Right hindlimb (tissue), 1 donor: ENCODE measurements around the gene CX3CL1.
A peak's percentile ranks its signal among the peaks of the same experiment; 100 is the strongest.
"Not testable (repeated sequence)": the region's sequence is repeated elsewhere in the genome, so short reads cannot be mapped to it uniquely, and the experiment has no call there.

ENCODE experiments used
- DNase-seq: peaks from one replicate; pipeline ENCODE4 v3.0.0-alpha.2; 2018

The CX3CL1 gene

GRCh38 chr16:57383276-57384247, 11.3 kb downstream of the CX3CL1 start:
- peak; percentile 44 for DNase-seq

GRCh38 chr16:57384248-57385070, 12.2 kb downstream of the CX3CL1 start:
- DNase-seq, result no peak

- DNase-seq, result no peak
These were observed 12.8 kb downstream of the CX3CL1 start for GRCh38 chr16:57385083-57385482.

GRCh38 chr16:57386381-57386951, 14.2 kb downstream of the CX3CL1 start:
- DNase-seq, result peak; percentile 47

- DNase-seq, result no peak
These were observed 15.5 kb downstream of the CX3CL1 start for GRCh38 chr16:57387598-57388354.

- no peak for DNase-seq
These were observed 16.2 kb downstream of the CX3CL1 start for GRCh38 chr16:57388359-57389086.

GRCh38 chr16:57389087-57389468, 16.8 kb downstream of the CX3CL1 start:
- no peak for DNase-seq

- DNase-seq, result no peak
These were observed 18.5 kb downstream of the CX3CL1 start for GRCh38 chr16:57390636-57391295.

GRCh38 chr16:57391300-57391699, 19.0 kb downstream of the CX3CL1 start:
- DNase-seq, result no peak

- DNase-seq, result no peak
These were observed 19.4 kb downstream of the CX3CL1 start for GRCh38 chr16:57391708-57392107.

- DNase-seq, result no peak
These were observed 20.4 kb downstream of the CX3CL1 start for GRCh38 chr16:57392694-57393093.

- no peak for DNase-seq
These were observed 22.2 kb downstream of the CX3CL1 start for GRCh38 chr16:57394444-57394843.

GRCh38 chr16:57395026-57395425, 22.7 kb downstream of the CX3CL1 start:
- DNase-seq, result no peak

GRCh38 chr16:57396786-57397185, 24.5 kb downstream of the CX3CL1 start:
- no peak for DNase-seq

- not testable (repeated sequence) for DNase-seq
These were observed 25.2 kb downstream of the CX3CL1 start for GRCh38 chr16:57397493-57397892.

- DNase-seq, result no peak
These were observed 29.8 kb downstream of the CX3CL1 start for GRCh38 chr16:57401943-57402640.

- no peak for DNase-seq
These were observed 31.9 kb downstream of the CX3CL1 start, which contains the start of gene CCL17 for GRCh38 chr16:57403965-57404817. TSS of gene CCL17 (plus strand) at chr16:57404767. CDS start at chr16:57413933, 9,166 bp downstream.

- no peak for DNase-seq
These were observed 32.8 kb downstream of the CX3CL1 start for GRCh38 chr16:57405097-57405496.

- no peak for DNase-seq
These were observed 34.6 kb downstream of the CX3CL1 start for GRCh38 chr16:57406881-57407280.
